B cell (primary cell): ENCODE data around the gene ABCC5. TPM values are rescaled to one million over a fixed set of nuclear protein-coding genes. Genes with fewer than 3 reads are reported as not detected.

ENCODE experiments used
- ATAC-seq: fragments of 200-7000 bp; cut with Tn5 transposase; one replicate; pipeline ENCODE4 v1.10.0; 2021; ENCODE audit warnings: low read depth, mild to moderate bottlenecking, moderate number of reproducible peaks, moderate library complexity
- CTCF ChIA-PET: fragments of 350-600 bp; sonication (Branson Sonifier 250); formaldehyde crosslinking; loops from one replicate; lab custom pipeline; 2021; ENCODE audit warnings: antibody characterized with exemption, inconsistent platforms; lab: Charles Lee
- POLR2A ChIA-PET: fragments of 350-600 bp; sonication (Branson Sonifier 250); formaldehyde crosslinking; loops from one replicate; lab custom pipeline; 2021; ENCODE audit warnings: antibody characterized with exemption; lab: Charles Lee
- DNase-seq: peaks from one replicate; pipeline ENCODE4 v3.0.0; 2013
- H2AFZ ChIP-seq: 2 replicates; pipeline ENCODE4 v1.6.1; 2012; ENCODE audit warnings: mild to moderate bottlenecking, low read depth, low read length; ENCODE audit not compliant: insufficient read depth, poor library complexity, severe bottlenecking
- H3K27ac ChIP-seq, 2 donors: 1 replicate in 1 of 2; 2 replicates in 1 of 2; pipeline ENCODE4 v1.5.1; 2012 to 2013; ENCODE audit warnings: low read length in 2 of 2, mild to moderate bottlenecking in 2 of 2, moderate library complexity in 1 of 2
- H3K27me3 ChIP-seq, 4 experiments: fragments of 200-600 bp in 1 of 4; sonication (generic) in 1 of 4; replicated peaks in 1 of 4; 1 replicate in 2 of 4; 2 replicates in 2 of 4; pipeline versions ENCODE4 v1.6.1 to v1.7.0; 2013 to 2016; ENCODE audit warnings: low read length in 3 of 4, mild to moderate bottlenecking in 2 of 4, mixed read lengths in 1 of 4, moderate library complexity in 1 of 4; ENCODE audit not compliant: insufficient read depth in 4 of 4, control insufficient read depth in 3 of 4; ENCODE audit errors: control extremely low read depth in 1 of 4
- H3K36me3 ChIP-seq, 2 experiments: replicated peaks in 1 of 2; 1 replicate in 1 of 2; 2 replicates in 1 of 2; pipeline versions ENCODE4 v1.6.1 to v1.7.1; 2013; ENCODE audit warnings: low read length in 1 of 2; ENCODE audit not compliant: insufficient read depth in 2 of 2, control insufficient read depth in 1 of 2; ENCODE audit errors: control extremely low read depth in 1 of 2, extremely low read depth in 1 of 2
- H3K4me1 ChIP-seq, 2 donors: fragments of 200-600 bp in 1 of 2; sonication (generic) in 1 of 2; 1 replicate in 1 of 2; 2 replicates in 1 of 2; pipeline versions ENCODE4 v1.5.1 to v1.6.1; 2013 to 2017; ENCODE audit warnings: low read length in 2 of 2; ENCODE audit not compliant: control insufficient read depth in 2 of 2, insufficient read depth in 2 of 2
- H3K4me2 ChIP-seq: replicated peaks from 2 replicates; pipeline ENCODE3; 2012; ENCODE audit warnings: mild to moderate bottlenecking, low read depth, low read length; ENCODE audit not compliant: poor library complexity, severe bottlenecking
- H3K4me3 ChIP-seq, 5 experiments: fragments of 200-600 bp in 1 of 5; sonication (generic) in 1 of 5; 1 replicate in 3 of 5; 2 replicates in 2 of 5; pipeline versions ENCODE4 v1.5.1 to v1.7.0; 2011 to 2016; ENCODE audit warnings: low read length in 4 of 5, mild to moderate bottlenecking in 4 of 5, low read depth in 2 of 5, control low read depth in 1 of 5, moderate library complexity in 1 of 5; ENCODE audit not compliant: insufficient read depth in 1 of 5; ENCODE audit errors: control extremely low read depth in 1 of 5, extremely low read depth in 1 of 5
- H3K79me2 ChIP-seq: fragments of 200-600 bp; sonication (generic); one replicate; pipeline ENCODE4 v1.6.0; 2016; ENCODE audit warnings: low read length; ENCODE audit not compliant: control insufficient read depth, insufficient read depth
- H3K9ac ChIP-seq: fragments of 200-600 bp; sonication (generic); 2 replicates; pipeline ENCODE4 v1.6.1; 2017; ENCODE audit warnings: mild to moderate bottlenecking, low read length, moderate library complexity
- H3K9me3 ChIP-seq, 3 donors: one replicate each; pipeline versions ENCODE4 v1.6.1 to v1.7.1; 2013; ENCODE audit warnings: low read length in 2 of 3; ENCODE audit not compliant: control insufficient read depth in 2 of 3, insufficient read depth in 1 of 3; ENCODE audit errors: control extremely low read depth in 1 of 3
- H4K20me1 ChIP-seq: 2 replicates; pipeline ENCODE4 v1.6.0; 2012; ENCODE audit warnings: mild to moderate bottlenecking, low read length; ENCODE audit not compliant: insufficient read depth, control insufficient read depth, poor library complexity, severe bottlenecking
- H3K27ac Mint-ChIP-seq: one replicate; pipeline ENCODE4 v1.8.0; 2021; ENCODE audit warnings: mixed read lengths
- H3K27me3 Mint-ChIP-seq: one replicate; pipeline ENCODE4 v1.8.0; 2021; ENCODE audit warnings: mixed read lengths
- H3K4me1 Mint-ChIP-seq: one replicate; pipeline ENCODE4 v1.8.0; 2021; ENCODE audit warnings: mixed read lengths
- H3K4me3 Mint-ChIP-seq: one replicate; pipeline ENCODE4 v1.8.0; 2021; ENCODE audit warnings: mixed read lengths
- H3K9me3 Mint-ChIP-seq: one replicate; pipeline ENCODE4 v1.8.0; 2022; ENCODE audit warnings: mixed read lengths; ENCODE audit not compliant: insufficient read depth
- CTCF ChIP-seq: fragments of 200-600 bp; IDR thresholded peaks from one replicate; pipeline ENCODE4 v1.8.0; 2022; ENCODE audit warnings: antibody characterized with exemption, mild to moderate bottlenecking
- EZH2 ChIP-seq: IDR thresholded peaks from 2 replicates; pipeline ENCODE4 v1.6.1; 2012; ENCODE audit warnings: borderline replicate concordance, low read depth, mild to moderate bottlenecking, moderate library complexity, low read length; ENCODE audit not compliant: insufficient read depth, poor library complexity, severe bottlenecking
- WGBS: methylation state at CpG from one replicate; pipeline ENCODE4 v1.1.5; 2013; ENCODE audit warnings: missing lambda C conversion rate; ENCODE audit not compliant: insufficient coverage; 5-methylcytosine and 5-hydroxymethylcytosine counted together
- intact Hi-C: fragments of 100-400 bp; cut with micrococcal nuclease; formaldehyde crosslinking; loops from one replicate; pipeline ENCODE4 v1.10.0; 2022
- polyA plus RNA-seq: library from polyadenylated mRNA; depleted of rRNA; stranded (reverse); fragments of >200 nt; gene quantifications from 2 replicates; pipeline ENCODE4 v1.2.3, GENCODE V29; 2012
- total RNA-seq, 2 donors: library from RNA; stranded (reverse); fragments of 120-200 nt in 1 of 2; gene quantifications; 1 replicate in 1 of 2; 2 replicates in 1 of 2; pipeline versions ENCODE4 v1.2.3 to v1.2.4, GENCODE V29; 2013 to 2022

The ABCC5 gene
- total and polyA plus RNA-seq, 2 donors (not counting 1 experiment from before 2014, with no cell fraction given), result 13.4 to 29.5 TPM

- H3K36me3 ChIP-seq, result peaks cover 0 to 10% of the 10 kb centered on the region in 2 experiments
- no peak for TF ChIP-seq EZH2
- Mint-ChIP-seq H3K4me3 (no peak overlapping the region), H3K9me3 (no peaks in the 10 kb centered on the region), H3K27me3 (no peaks in the 10 kb centered on the region), H3K27ac (no peak overlapping the region), H3K4me1 (no peaks in the 10 kb centered on the region)
- no peaks in the 10 kb centered on the region for H3K27me3 ChIP-seq
- H3K27ac ChIP-seq, result no peak overlapping the region
- ChIA-PET CTCF (no interaction called here), POLR2A (no interaction called here)
- DNase-seq (no peak), ATAC-seq (no peak)
- WGBS, result no CpG with 5 or more reads among the region's 3 CpGs
- no peak overlapping the region for H2AFZ ChIP-seq
- no peak overlapping the region for H3K4me3 ChIP-seq
- no peaks in the 10 kb centered on the region for H3K4me1 ChIP-seq
- intact Hi-C loops, result no loop called here
- no peak overlapping the region for H3K9ac ChIP-seq
- H3K79me2 ChIP-seq, result no peaks in the 10 kb centered on the region
- H4K20me1 ChIP-seq, result no peaks in the 10 kb centered on the region
- H3K9me3 ChIP-seq, result peaks cover 0 to 3% (median 0%) of the 10 kb centered on the region in 3 donors
- H3K4me2 ChIP-seq, result no peak overlapping the region
Measured at GRCh38 chr3:183927059-183927458, 90.6 kb downstream of the ABCC5 start.

GRCh38 chr3:183924956-183925355, 92.7 kb downstream of the ABCC5 start:
- Histone ChIP-seq H3K4me2 (no peak overlapping the region), H3K36me3 (peaks cover 0 to 16% of the 10 kb centered on the region in 2 experiments), H3K79me2 (no peaks in the 10 kb centered on the region), H3K4me1 (no peaks in the 10 kb centered on the region), H3K9me3 (no peaks in the 10 kb centered on the region), H3K27me3 (no peaks in the 10 kb centered on the region), H4K20me1 (no peaks in the 10 kb centered on the region), H3K9ac (no peak overlapping the region), H3K4me3 (no peak overlapping the region), H2AFZ (no peak overlapping the region), H3K27ac (no peak overlapping the region)
- ATAC-seq, result no peak
- H3K4me3 Mint-ChIP-seq, result no peak overlapping the region
- H3K27ac Mint-ChIP-seq, result no peak overlapping the region
- ChIA-PET POLR2A (no interaction called here), CTCF (interaction anchor here (0.7 kb wide), 1 partner anchor 650 kb away, joined by 3 read pairs; no protein-coding TSS in a partner anchor)
- H3K4me1 Mint-ChIP-seq, result no peaks in the 10 kb centered on the region
- no peak for TF ChIP-seq EZH2
- no peak for TF ChIP-seq CTCF
- 97% methylated on average over 6 of the region's 7 CpGs for WGBS
- no peaks in the 10 kb centered on the region for H3K9me3 Mint-ChIP-seq
- H3K27me3 Mint-ChIP-seq, result no peaks in the 10 kb centered on the region
- intact Hi-C loops, result no loop called here
- DNase-seq, result no peak
